Urinary bladder (tissue), 4 donors: ENCODE data around the gene CCL24. TPM values are rescaled to one million over a fixed set of nuclear protein-coding genes. Genes with fewer than 3 reads are reported as not detected.
"Not testable (repeated sequence)": the region's sequence is repeated elsewhere in the genome, so short reads cannot be mapped to it uniquely, and the experiment has no call there.

Experiments
- DNase-seq: peaks from one replicate; pipeline ENCODE4 v3.0.0-alpha.2; 2015; ENCODE audit errors: extremely low spot score
- H3K27ac ChIP-seq: one replicate; pipeline ENCODE4 v1.5.1; 2013; ENCODE audit warnings: low read depth, mild to moderate bottlenecking, moderate library complexity
- H3K36me3 ChIP-seq: one replicate; pipeline ENCODE4 v1.6.1; 2013; ENCODE audit warnings: mild to moderate bottlenecking, moderate library complexity; ENCODE audit not compliant: insufficient read depth
- H3K4me1 ChIP-seq: one replicate; pipeline ENCODE4 v1.6.1; 2013; ENCODE audit warnings: mild to moderate bottlenecking, moderate library complexity; ENCODE audit not compliant: insufficient read depth
- H3K4me3 ChIP-seq: one replicate; pipeline ENCODE4 v1.5.1; 2013; ENCODE audit warnings: low read depth, low read length
- WGBS: extraction: QIAGEN DNeasy Blood & Tissue Kit; methylation state at CpG from one replicate; pipeline ENCODE4 v1.1.7; 2013; 5-methylcytosine and 5-hydroxymethylcytosine counted together
- polyA plus RNA-seq: library from polyadenylated mRNA; stranded (reverse); fragments of 200-250 nt; gene quantifications from one replicate; pipeline ENCODE4 v1.2.3, GENCODE V29; 2013
- total RNA-seq: library from RNA; depleted of rRNA; stranded (reverse); fragments of >200 nt; gene quantifications from one replicate; pipeline ENCODE4 v1.2.3, GENCODE V29; 2014
- donor health status: healthy with polysubstance abuse.
- donor health status: healthy.

CCL24 gene
- total and polyA plus RNA-seq, 2 donors, result not detected

DNA sequence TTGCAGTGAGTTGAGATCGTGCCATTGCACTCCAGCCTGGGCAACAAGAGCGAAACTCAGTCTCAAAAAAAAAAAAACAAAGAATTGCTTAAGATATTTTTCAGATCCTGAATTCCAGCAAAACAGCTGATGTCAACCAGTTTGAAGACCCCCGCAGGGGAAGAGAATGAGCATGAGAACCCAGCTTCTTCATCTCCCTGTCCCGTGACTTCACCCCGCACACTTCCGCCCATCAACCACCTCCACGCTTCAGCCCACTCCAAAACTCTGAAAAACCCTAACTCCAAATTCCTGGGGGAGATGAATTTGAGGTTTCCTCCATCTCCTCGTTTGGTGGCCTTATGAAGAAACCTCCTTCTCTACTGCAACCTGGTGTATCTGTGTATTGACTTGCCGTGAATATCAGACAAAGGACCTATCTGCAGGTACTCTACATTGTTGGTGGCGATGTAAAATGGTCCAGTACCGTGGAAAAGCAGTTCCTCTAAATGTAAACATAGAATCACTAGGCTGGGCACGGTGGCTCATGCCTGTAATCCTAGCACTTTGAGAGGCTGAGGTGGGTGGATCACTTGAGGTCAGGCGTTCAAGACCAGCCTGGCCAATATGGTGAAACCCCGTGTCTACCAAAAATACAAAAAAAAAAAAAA, 24.8 kb upstream of the CCL24 start:
- H3K27ac ChIP-seq, H3K4me3 ChIP-seq, H3K36me3 ChIP-seq, H3K4me1 ChIP-seq, DNase-seq: not testable (repeated sequence)
- WGBS, result 80% methylated on average over 14 of the region's 14 CpGs

DNA sequence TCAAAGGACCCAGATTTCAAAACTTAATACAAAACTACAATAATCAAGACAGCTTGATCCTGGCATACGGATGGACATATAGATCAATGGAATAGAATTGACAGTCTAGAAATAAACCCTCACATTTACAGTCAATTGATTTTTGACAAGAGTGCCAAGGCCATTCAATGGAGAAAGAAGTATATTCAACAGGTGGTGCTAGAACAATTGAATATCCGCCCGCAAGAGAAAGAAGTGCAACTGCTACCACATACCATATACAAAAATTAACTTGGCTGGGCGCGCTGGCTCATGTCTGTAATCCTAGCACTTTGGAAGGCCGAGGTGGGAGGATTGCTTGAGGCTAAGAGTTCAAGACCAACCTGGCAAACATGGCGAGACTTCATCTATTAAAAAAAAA, 23.2 kb upstream of the CCL24 start:
- 95% methylated on average over 7 of the region's 7 CpGs for WGBS
- H3K27ac ChIP-seq, result no peak overlapping the region
- H3K4me3 ChIP-seq, result no peak overlapping the region
- DNase-seq, result no peak
- no peaks in the 10 kb centered on the region for H3K36me3 ChIP-seq
- H3K4me1 ChIP-seq, result no peaks in the 10 kb centered on the region

DNA sequence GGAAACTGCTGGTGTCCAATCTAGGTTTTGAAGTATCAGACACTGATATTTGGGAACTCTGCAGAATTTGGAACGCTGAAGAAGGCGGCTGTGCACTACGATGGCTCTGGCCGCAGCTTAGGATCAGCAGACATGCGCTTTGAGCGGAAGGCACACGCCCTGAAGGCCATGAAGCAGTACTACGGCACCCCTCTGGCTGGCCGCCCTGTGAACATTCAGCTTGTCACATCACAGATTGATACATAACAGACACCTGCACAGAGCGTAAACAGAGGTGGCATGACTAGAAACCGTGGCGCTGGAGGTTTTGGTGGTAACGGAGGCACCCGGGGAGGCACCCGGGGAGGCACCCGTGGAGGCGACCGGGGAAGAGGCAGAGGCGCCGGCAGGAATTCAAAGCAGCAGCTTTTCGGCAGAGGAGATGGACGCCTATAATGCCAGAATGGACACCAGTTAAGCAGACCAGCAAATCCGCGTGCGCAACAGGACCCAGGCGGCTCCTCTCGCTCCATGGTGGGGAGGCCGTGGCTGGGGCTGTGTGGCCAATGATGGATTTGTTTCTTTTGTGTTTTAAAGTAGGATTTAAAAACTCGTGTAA, 22.2 kb upstream of the CCL24 start:
- H3K36me3 ChIP-seq, result no peaks in the 10 kb centered on the region
- no peak for DNase-seq
- WGBS, result 88% methylated on average over 29 of the region's 29 CpGs
- H3K27ac ChIP-seq, result no peak overlapping the region
- H3K4me3 ChIP-seq, result no peak overlapping the region
- H3K4me1 ChIP-seq, result no peaks in the 10 kb centered on the region

DNA sequence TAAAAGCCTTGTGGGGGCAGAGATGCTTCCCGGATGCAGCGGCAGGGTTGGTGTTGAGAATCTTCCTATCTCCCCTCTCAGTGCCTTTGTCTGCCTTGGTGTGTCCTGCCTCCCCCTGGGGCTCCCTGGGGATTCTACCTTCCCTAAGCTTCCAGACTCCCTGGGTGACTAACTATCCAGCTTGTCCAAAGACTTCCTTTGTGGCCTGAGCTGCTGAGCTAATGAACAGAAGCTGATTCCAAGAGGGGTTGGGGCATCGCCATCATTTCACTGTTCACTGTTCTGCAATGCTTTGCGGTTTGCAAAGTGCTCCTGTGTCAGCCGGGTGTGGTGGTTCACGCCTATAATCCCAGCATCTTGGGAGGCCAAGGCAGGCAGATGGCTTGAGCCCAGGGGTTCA, 20.1 kb upstream of the CCL24 start:
- WGBS, result 86% methylated on average over 6 of the region's 6 CpGs
- not testable (repeated sequence) for H3K27ac ChIP-seq, DNase-seq, H3K4me1 ChIP-seq, H3K36me3 ChIP-seq, H3K4me3 ChIP-seq

DNA sequence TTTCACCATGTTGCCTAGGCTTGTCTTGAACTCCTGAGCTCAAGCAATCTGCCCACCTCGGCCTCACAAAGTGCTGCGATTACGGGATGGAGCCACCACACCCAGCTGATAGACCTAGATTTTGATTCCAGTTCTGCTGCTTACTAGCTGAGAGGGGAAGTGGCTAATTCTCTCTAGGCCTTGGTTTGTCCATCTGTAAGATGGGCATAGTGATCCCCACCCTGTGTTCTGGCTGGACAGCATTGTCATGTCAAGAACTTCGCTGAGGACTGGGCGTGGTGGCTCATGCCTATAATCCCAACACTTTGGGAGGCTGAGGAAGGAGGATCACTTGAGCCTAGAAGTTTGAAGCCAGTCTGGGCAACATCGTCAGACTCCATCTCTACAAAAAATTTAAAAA, 17.4 kb upstream of the CCL24 start:
- no peak overlapping the region for H3K27ac ChIP-seq
- no peak overlapping the region for H3K4me3 ChIP-seq
- no peak for DNase-seq
- no peaks in the 10 kb centered on the region for H3K36me3 ChIP-seq
- no peaks in the 10 kb centered on the region for H3K4me1 ChIP-seq
- 89% methylated on average over 6 of the region's 6 CpGs for WGBS

DNA sequence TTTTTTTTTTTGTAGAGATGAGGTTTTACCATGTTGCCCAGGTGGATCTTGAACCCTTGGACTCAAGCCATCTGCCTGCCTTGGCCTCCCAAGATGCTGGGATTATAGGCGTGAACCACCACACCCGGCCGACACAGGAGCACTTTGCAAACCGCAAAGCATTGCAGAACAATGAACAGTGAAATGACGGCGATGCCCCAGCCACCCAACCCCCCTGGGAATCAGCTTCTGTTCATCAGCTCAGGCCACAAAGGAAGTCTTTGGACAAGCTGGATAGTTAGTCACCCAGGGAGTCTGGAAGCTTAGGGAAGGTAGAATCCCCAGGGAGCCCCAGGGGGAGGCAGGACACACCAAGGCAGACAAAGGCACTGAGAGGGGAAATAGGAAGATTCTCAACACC, 16.1 kb upstream of the CCL24 start:
- not testable (repeated sequence) for H3K27ac ChIP-seq, H3K4me1 ChIP-seq, H3K4me3 ChIP-seq, H3K36me3 ChIP-seq, DNase-seq
- 77% methylated on average over 6 of the region's 6 CpGs for WGBS

DNA sequence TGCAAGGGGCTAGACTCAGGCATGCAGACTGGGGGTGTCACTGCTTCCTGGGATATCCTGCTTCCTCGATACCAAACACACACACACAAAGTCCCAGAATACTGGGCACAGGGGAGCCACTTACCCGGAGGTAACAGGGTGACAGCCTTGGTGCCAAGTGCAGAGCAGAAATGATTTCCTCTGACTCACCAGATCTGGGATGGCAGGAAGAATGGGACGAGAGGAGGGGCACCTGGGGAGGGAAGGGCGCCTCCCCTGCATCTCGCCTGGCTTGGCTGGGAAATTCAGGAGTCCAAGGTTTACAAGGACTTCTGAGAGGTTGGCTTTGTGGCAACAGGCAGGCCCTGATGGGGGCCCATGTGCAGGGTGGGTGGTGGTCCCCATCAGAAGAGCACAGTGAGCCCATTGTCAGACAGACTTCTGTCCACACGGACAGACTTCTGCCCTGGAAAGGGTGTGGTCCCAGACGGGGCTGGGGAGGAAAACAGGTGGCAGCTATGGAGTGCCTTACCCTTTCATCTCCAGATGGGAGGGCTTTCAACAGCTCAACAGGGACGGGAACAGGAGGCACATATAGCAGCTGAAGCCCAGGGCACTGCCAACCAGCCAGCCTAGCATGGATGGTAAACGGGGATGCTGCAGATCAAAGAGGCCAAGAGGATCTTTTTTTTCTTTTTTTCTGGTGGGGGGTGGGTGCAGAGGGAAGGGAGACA, 9.7 kb upstream of the CCL24 start:
- Histone ChIP-seq H3K27ac (no peak overlapping the region), H3K4me3 (no peak overlapping the region), H3K4me1 (no peaks in the 10 kb centered on the region), H3K36me3 (no peaks in the 10 kb centered on the region)
- DNase-seq, result no peak
- WGBS, result 55% methylated on average over 9 of the region's 9 CpGs

DNA sequence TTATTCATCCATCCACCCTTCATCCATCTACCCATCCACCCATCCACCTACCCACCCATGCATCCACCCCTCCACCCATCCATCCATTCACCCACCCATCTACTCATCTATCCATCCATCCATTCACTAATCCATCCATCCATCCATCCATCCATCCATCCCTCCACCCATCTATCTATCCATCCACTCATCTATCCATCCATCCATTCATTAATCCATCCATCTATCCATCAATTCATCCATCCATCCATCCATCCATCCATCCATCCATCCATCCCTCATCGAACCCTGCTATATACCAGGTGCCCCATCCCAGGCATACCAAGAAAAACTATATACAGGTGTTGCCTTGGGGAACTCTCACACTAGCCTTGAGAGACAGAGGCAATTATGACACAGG, 7.1 kb upstream of the CCL24 start:
- Histone ChIP-seq H3K27ac (no peak overlapping the region), H3K4me3 (no peak overlapping the region), H3K4me1 (no peaks in the 10 kb centered on the region), H3K36me3 (no peaks in the 10 kb centered on the region)
- WGBS, result 93% methylated on average over 1 of the region's 1 CpG
- no peak for DNase-seq

DNA sequence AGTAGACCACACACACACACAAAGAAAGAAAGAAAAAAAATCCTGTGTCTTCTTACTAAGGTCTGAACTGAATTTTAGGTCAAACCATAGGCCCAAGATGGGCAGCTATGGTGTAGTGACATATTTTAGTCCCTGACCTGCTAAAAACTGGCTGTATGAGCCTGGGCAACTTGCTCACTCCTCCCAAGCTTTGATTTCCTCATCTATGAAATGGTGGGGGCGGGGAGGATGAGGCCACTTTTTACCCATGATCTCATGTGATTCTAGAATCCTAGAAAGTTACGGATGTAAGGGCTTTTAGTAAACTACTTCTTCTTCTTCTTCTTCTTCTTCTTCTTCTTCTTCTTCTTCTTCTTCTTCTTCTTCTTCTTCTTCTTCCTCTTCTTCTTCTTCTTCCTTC, 6.1 kb upstream of the CCL24 start:
- Histone ChIP-seq H3K4me3 (no peak overlapping the region), H3K27ac (no peak overlapping the region), H3K36me3 (no peaks in the 10 kb centered on the region), H3K4me1 (no peaks in the 10 kb centered on the region)
- WGBS, result 83% methylated on average over 2 of the region's 2 CpGs
- DNase-seq, result no peak

DNA sequence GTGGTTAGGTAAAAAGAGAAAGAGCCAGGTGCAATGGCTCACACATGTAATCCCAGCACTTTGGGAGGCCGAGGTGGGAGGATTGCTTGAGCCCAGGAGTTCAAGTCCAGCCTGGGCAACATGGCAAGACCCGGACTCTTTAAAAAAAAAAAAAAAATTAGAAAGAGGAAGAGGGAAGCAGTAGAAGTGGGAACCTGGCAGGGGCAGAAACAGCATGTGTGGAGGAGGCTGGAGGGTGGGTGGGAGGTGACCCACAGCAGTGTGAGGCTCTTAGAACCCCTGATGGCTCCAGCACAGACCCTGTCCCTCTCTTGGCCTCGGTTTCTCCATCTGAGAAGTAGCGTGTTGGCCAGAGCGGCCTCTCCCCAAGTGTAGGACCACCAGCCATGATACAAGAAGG, 4.9 kb upstream of the CCL24 start:
- H3K27ac ChIP-seq, result no peak overlapping the region
- no peak overlapping the region for H3K4me3 ChIP-seq
- no peaks in the 10 kb centered on the region for H3K4me1 ChIP-seq
- WGBS, result 83% methylated on average over 5 of the region's 5 CpGs
- DNase-seq, result no peak
- H3K36me3 ChIP-seq, result no peaks in the 10 kb centered on the region

DNA sequence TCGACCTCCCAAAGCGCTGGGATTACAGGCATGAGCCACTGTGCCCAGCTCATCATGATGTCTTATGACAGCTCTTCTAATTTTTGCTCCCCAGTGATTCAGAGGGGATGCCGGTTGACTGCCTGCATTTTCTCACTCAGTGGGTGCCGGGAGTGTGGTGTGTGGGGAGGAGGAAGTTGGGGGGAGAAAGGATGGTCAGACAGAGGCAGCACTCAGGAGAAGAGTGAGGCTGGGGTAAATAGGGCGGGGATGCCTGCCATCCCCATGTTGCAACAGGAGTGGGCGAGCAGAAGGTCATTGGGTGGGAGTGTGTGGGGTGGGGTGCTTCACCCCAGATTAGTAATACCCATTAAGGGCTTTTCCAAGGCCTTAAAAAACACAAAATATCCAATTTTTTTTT, 3.5 kb upstream of the CCL24 start:
- DNase-seq, result no peak
- WGBS, result 69% methylated on average over 6 of the region's 6 CpGs
- Histone ChIP-seq H3K27ac (no peak overlapping the region), H3K4me1 (no peaks in the 10 kb centered on the region), H3K4me3 (no peak overlapping the region), H3K36me3 (no peaks in the 10 kb centered on the region)

DNA sequence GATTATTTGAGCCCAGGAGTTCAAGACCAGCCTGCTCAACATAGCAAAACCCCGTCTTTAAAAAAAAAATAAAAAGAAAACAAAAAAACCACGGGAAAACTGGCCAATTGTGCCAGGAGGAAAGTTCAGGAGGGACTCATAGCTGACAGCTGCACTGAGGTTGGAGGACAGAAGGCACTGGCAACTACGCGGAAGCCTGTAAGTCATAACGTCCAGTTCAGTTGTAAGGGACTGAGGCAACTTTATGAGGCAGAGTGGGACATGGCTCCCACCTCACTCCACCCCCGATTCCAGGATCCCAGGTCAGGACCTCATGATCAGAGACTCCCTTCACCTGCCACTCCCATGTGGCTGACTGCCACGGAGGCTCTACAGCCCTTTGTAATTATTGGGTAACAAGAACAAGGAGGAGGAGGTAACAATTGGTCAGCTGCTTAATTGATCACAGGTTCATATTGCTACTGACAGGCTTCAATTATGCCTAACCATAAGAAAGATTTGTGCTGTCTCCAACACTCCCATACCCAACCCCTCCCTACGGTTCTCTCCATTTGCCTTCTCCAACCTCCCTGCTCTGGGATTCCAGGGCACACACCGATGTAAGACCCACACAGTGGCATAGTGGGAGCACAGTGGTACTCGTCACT, 1.9 kb upstream of the CCL24 start:
- 61% methylated on average over 10 of the region's 10 CpGs for WGBS
- Histone ChIP-seq H3K4me3 (no peak overlapping the region), H3K27ac (no peak overlapping the region), H3K36me3 (no peaks in the 10 kb centered on the region), H3K4me1 (no peaks in the 10 kb centered on the region)
- DNase-seq, result no peak

DNA sequence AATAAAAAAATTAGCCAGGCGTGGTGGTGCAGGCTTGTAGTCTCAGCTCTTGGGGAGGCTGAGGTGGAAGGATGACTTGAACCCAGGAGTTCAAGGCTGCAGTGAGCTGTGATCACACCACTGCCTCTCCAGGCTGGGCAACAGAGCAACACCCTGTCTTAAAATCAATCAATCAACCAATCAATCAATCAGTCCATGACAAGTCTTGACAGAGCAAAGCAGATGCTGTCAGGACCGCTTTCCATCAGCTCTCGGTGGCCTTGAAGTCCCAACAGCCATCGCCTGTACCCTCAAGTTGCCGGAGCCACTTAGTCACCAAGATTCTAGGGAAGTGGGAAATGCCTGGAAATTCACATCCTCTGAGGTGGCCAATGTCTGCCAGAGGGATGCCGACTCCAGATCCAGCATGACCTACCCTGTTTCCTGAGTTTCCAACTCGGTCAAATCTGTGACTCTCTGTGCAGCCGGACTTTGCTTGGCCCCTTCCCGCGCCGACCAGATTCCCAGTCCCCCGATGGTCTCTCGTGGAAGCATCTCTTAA, 871 bp upstream of the CCL24 start:
- DNase-seq, result no peak
- WGBS, result 78% methylated on average over 13 of the region's 13 CpGs
- Histone ChIP-seq H3K27ac (no peak overlapping the region), H3K36me3 (no peaks in the 10 kb centered on the region), H3K4me3 (no peak overlapping the region), H3K4me1 (no peaks in the 10 kb centered on the region)

DNA sequence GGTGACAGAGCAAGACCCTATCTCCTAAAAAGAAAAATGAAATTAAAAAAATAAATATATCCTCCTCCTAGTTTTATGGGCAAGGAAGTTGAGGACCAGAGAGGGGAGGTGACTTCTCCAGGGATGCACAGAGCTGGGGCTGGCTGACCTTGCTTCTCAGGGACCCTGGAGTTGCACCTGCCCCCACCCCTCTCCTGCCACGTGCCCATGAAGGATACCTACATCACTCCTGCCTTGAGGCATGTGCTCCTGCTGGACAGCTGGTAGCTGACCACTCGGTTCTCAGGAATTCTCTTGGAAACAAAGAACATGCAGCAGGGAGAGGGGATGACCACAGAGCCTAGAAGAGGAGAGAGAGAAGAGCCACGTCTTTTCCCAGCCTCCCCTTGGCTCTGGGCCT, 522 bp downstream of the CCL24 start:
- Histone ChIP-seq H3K36me3 (no peaks in the 10 kb centered on the region), H3K4me1 (no peaks in the 10 kb centered on the region), H3K4me3 (no peak overlapping the region), H3K27ac (no peak overlapping the region)
- WGBS, result 58% methylated on average over 3 of the region's 3 CpGs
- no peak for DNase-seq
